HG02571 (cell line): ENCODE data around the gene KIAA1217.
"Not testable (repeated sequence)": the region's sequence is repeated elsewhere in the genome, so short reads cannot be mapped to it uniquely, and the experiment has no call there.

ENCODE experiments used
- ATAC-seq: cut with Tn5 transposase; IDR thresholded peaks from one replicate; pipeline ENCODE4 v1.9.1; 2021; ENCODE audit warnings: mild to moderate bottlenecking, moderate library complexity; ENCODE audit not compliant: unreplicated experiment

The KIAA1217 gene

GRCh38 chr10:24333736-24334135 lies 124.8 kb downstream of the KIAA1217 start:
- ATAC-seq, result no peak

GRCh38 chr10:24334279-24334939 lies 125.5 kb downstream of the KIAA1217 start:
- no peak for ATAC-seq

GRCh38 chr10:24337723-24338122 lies 128.8 kb downstream of the KIAA1217 start:
- ATAC-seq, result not testable (repeated sequence)

GRCh38 chr10:24339387-24339786 lies 130.4 kb downstream of the KIAA1217 start:
- no peak for ATAC-seq

GRCh38 chr10:24340446-24340845 lies 131.5 kb downstream of the KIAA1217 start:
- no peak for ATAC-seq

GRCh38 chr10:24340883-24341282 lies 131.9 kb downstream of the KIAA1217 start:
- ATAC-seq, result no peak

- ATAC-seq, result no peak
Observed at GRCh38 chr10:24341371-24341770, 132.4 kb downstream of the KIAA1217 start.

- ATAC-seq, result no peak
Observed at GRCh38 chr10:24341897-24342296, 133.0 kb downstream of the KIAA1217 start.

GRCh38 chr10:24343686-24344085 lies 134.7 kb downstream of the KIAA1217 start:
- ATAC-seq, result no peak

GRCh38 chr10:24344279-24344678 lies 135.3 kb downstream of the KIAA1217 start:
- ATAC-seq, result no peak

- no peak for ATAC-seq
Observed at GRCh38 chr10:24344695-24345463, 135.9 kb downstream of the KIAA1217 start.

- no peak for ATAC-seq
Observed at GRCh38 chr10:24346877-24347519, 138.1 kb downstream of the KIAA1217 start.

GRCh38 chr10:24349379-24350001 lies 140.6 kb downstream of the KIAA1217 start:
- no peak for ATAC-seq

GRCh38 chr10:24350070-24350921 lies 141.4 kb downstream of the KIAA1217 start:
- no peak for ATAC-seq

GRCh38 chr10:24350922-24351225 lies 141.9 kb downstream of the KIAA1217 start:
- ATAC-seq, result not testable (repeated sequence)

GRCh38 chr10:24351961-24352360 lies 143.0 kb downstream of the KIAA1217 start:
- ATAC-seq, result no peak

GRCh38 chr10:24352399-24352798 lies 143.5 kb downstream of the KIAA1217 start:
- ATAC-seq, result no peak

GRCh38 chr10:24353319-24353718 lies 144.4 kb downstream of the KIAA1217 start:
- ATAC-seq, result no peak

- no peak for ATAC-seq
Observed at GRCh38 chr10:24355056-24355688, 146.2 kb downstream of the KIAA1217 start.

GRCh38 chr10:24357344-24358004 lies 148.5 kb downstream of the KIAA1217 start:
- ATAC-seq, result no peak
